ENCODE data around the gene BABAM2. TPM values are rescaled to one million over a fixed set of nuclear protein-coding genes. Genes with fewer than 3 reads are reported as not detected.

BABAM2 gene
- total RNA-seq, 1 experiment from 2014 or later, result 43.5 TPM

GRCh38 chr2:27993950-27994728 is 103.6 kb downstream of the BABAM2 start:
- no peak for DNase-seq
- Mint-ChIP-seq H3K27ac (ENCODE audit: unreplicated experiment) (no peak overlapping the region), H3K4me1 (ENCODE audit: low read depth, unreplicated experiment) (peaks cover 35% of the 10 kb centered on the region), H3K9me3 (ENCODE audit: low read depth, unreplicated experiment) (no peaks in the 10 kb centered on the region), H3K4me3 (ENCODE audit: low read depth, unreplicated experiment) (no peak overlapping the region), H3K36me3 (ENCODE audit: insufficient read depth, unreplicated experiment) (no peaks in the 10 kb centered on the region), H3K27me3 (ENCODE audit: unreplicated experiment) (no peaks in the 10 kb centered on the region)
- CTCF ChIA-PET, result interaction anchor here (0.6 kb wide), 1 partner anchor 31 kb away, joined by 7 read pairs; no protein-coding TSS in a partner anchor
- BruUV-seq (replicated peaks), result no TSS peak
- no peak for TF ChIP-seq CTCF (IDR thresholded peaks at IDR 0.05; ENCODE audit: unreplicated experiment)
- intact Hi-C loops (cut with micrococcal nuclease; ENCODE audit: unreplicated experiment), result no loop called here

DNA sequence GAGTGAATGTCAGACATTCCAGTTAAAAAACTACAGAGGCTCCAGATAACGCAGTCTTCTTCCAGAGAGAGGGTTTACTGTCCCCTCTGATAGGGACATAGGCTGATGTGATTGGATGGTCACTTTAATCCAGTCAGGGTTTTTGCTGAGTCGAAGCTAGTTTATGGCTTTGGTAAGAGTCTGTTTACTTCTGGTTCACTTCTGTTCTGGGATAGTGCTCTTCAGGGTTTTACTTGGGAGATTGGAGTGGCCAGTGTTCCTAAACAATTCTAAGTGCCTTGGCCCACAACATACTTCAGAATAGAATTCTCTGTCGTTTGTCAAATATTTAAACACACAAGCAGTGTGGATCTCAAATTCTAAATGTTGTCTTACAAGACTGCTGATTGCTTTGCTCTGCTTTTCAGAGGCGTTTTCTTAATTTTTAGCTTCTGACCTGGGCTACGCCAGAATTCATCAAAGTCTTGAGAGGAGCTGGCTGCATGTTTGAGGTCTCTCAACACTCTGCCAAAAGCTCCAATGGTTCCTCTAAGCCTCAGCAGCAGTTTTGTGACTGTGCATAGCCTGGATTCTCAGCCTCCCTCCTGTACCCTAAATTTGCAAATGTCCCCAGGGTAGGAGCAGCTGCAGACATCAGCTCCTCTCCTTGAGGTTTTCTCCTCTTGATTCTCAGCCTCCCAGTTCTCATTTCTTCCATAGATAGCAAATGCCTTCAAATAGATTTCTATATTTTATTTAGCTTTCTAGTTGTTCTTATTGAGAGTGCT is 105.8 kb downstream of the BABAM2 start:
- no TSS peak for BruUV-seq (replicated peaks)
- TF ChIP-seq CTCF (IDR thresholded peaks at IDR 0.05; ENCODE audit: unreplicated experiment), result no peak
- Mint-ChIP-seq H3K4me3 (ENCODE audit: low read depth, unreplicated experiment) (no peak overlapping the region), H3K4me1 (ENCODE audit: low read depth, unreplicated experiment) (peaks cover 29% of the 10 kb centered on the region), H3K9me3 (ENCODE audit: low read depth, unreplicated experiment) (peaks cover under 1% of the 10 kb centered on the region), H3K36me3 (ENCODE audit: insufficient read depth, unreplicated experiment) (no peaks in the 10 kb centered on the region), H3K27me3 (ENCODE audit: unreplicated experiment) (no peaks in the 10 kb centered on the region), H3K27ac (ENCODE audit: unreplicated experiment) (no peak overlapping the region)
- intact Hi-C loops (cut with micrococcal nuclease; ENCODE audit: unreplicated experiment), result no loop called here
- DNase-seq, result no peak
- CTCF ChIA-PET, result interaction anchor here (0.6 kb wide), 1 partner anchor 447 kb away, joined by 4 read pairs; no protein-coding TSS in a partner anchor

DNA sequence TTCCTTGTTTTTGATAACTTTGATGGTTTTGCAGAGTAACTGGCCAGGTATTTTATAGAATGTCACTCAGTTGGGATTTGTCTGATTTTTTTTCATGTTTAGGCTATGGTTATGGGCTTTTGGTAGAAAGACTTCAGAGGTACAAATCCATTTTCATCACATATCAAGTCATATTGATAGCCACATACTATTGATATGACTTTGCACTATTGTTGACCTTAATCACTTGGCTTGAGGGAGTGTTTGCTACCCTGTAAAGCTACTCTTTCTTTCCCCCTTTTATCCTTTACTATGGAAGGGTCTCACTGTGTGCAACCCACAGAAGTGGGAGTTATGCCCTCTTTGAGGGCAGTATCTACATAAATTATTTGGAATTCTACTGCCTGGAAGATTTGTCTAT is 109.8 kb downstream of the BABAM2 start:
- Mint-ChIP-seq H3K9me3 (ENCODE audit: low read depth, unreplicated experiment) (peaks cover 4% of the 10 kb centered on the region), H3K4me1 (ENCODE audit: low read depth, unreplicated experiment) (no peaks in the 10 kb centered on the region), H3K27ac (ENCODE audit: unreplicated experiment) (no peak overlapping the region), H3K4me3 (ENCODE audit: low read depth, unreplicated experiment) (no peak overlapping the region), H3K27me3 (ENCODE audit: unreplicated experiment) (no peaks in the 10 kb centered on the region), H3K36me3 (ENCODE audit: insufficient read depth, unreplicated experiment) (no peaks in the 10 kb centered on the region)
- no TSS peak for BruUV-seq (replicated peaks)
- intact Hi-C loops (cut with micrococcal nuclease; ENCODE audit: unreplicated experiment), result no loop called here
- CTCF ChIA-PET, result no interaction called here
- no peak for TF ChIP-seq CTCF (IDR thresholded peaks at IDR 0.05; ENCODE audit: unreplicated experiment)
- no peak for DNase-seq

- CTCF ChIA-PET, result no interaction called here
- DNase-seq, result no peak
Measured at GRCh38 chr2:28002181-28002580, 111.7 kb downstream of the BABAM2 start.

More at GRCh38 chr2:28002181-28002580, 111.7 kb downstream of the BABAM2 start:
- Mint-ChIP-seq H3K4me1 (ENCODE audit: low read depth, unreplicated experiment) (no peaks in the 10 kb centered on the region), H3K27me3 (ENCODE audit: unreplicated experiment) (no peaks in the 10 kb centered on the region), H3K9me3 (ENCODE audit: low read depth, unreplicated experiment) (peaks cover 4% of the 10 kb centered on the region), H3K27ac (ENCODE audit: unreplicated experiment) (no peak overlapping the region), H3K36me3 (ENCODE audit: insufficient read depth, unreplicated experiment) (no peaks in the 10 kb centered on the region), H3K4me3 (ENCODE audit: low read depth, unreplicated experiment) (no peak overlapping the region)
- no peak for TF ChIP-seq CTCF (IDR thresholded peaks at IDR 0.05; ENCODE audit: unreplicated experiment)
- intact Hi-C loops (cut with micrococcal nuclease; ENCODE audit: unreplicated experiment), result no loop called here
- BruUV-seq (replicated peaks), result no TSS peak
